CD4-positive, alpha-beta memory T cell (primary cell): Measurements from ENCODE around the gene NUP210. TPM values are rescaled to one million over a fixed set of nuclear protein-coding genes. Genes with fewer than 3 reads are reported as not detected.
A peak's percentile ranks its signal among the peaks of the same experiment; 100 is the strongest.

Source experiments
- CTCF ChIA-PET: fragments of 350-600 bp; sonication (Branson Sonifier 250); formaldehyde crosslinking; loops from one replicate; lab custom pipeline; 2021; ENCODE audit warnings: inconsistent platforms; ENCODE audit not compliant: partially characterized antibody; lab: Charles Lee
- POLR2A ChIA-PET: fragments of 350-600 bp; sonication (Branson Sonifier 250); formaldehyde crosslinking; loops from one replicate; lab custom pipeline; 2021; ENCODE audit not compliant: partially characterized antibody; lab: Charles Lee
- DNase-seq, 5 donors: peaks; one replicate each; pipeline versions ENCODE4 v3.0.0 to v3.0.0-alpha.2; 2020 to 2022; ENCODE audit warnings: mixed read lengths in 1 of 5
- H3K27ac ChIP-seq: one replicate; pipeline ENCODE4 v1.7.0; 2013; ENCODE audit warnings: low read depth, low read length
- H3K27me3 ChIP-seq: 2 replicates; pipeline ENCODE4 v1.7.0; 2013; ENCODE audit warnings: mild to moderate bottlenecking, low read length, moderate library complexity; ENCODE audit not compliant: insufficient read depth
- H3K36me3 ChIP-seq: 2 replicates; pipeline ENCODE4 v1.7.0; 2013; ENCODE audit warnings: mild to moderate bottlenecking, low read length, moderate library complexity; ENCODE audit not compliant: insufficient read depth
- H3K4me1 ChIP-seq: 2 replicates; pipeline ENCODE4 v1.7.0; 2013; ENCODE audit warnings: mild to moderate bottlenecking, low read length, moderate library complexity; ENCODE audit not compliant: insufficient read depth
- H3K4me3 ChIP-seq, 2 donors: one replicate each; pipeline ENCODE4 v1.7.0; 2013; ENCODE audit warnings: low read length in 2 of 2, mild to moderate bottlenecking in 1 of 2
- H3K9me3 ChIP-seq, 2 donors: one replicate each; pipeline ENCODE4 v1.7.0; 2013; ENCODE audit warnings: low read length in 2 of 2, control low read depth in 1 of 2; ENCODE audit not compliant: control insufficient read depth in 1 of 2
- H3K27ac Mint-ChIP-seq, 7 donors: one replicate each; pipeline ENCODE4 v1.8.0; 2020 to 2021; ENCODE audit warnings: mixed read lengths in 7 of 7, mild to moderate bottlenecking in 6 of 7, inconsistent platforms in 3 of 7, moderate library complexity in 3 of 7
- H3K27me3 Mint-ChIP-seq, 2 donors: one replicate each; pipeline ENCODE4 v1.8.0; 2020 to 2021; ENCODE audit warnings: mixed read lengths in 2 of 2
- H3K36me3 Mint-ChIP-seq, 2 donors: one replicate each; pipeline ENCODE4 v1.8.0; 2020 to 2021; ENCODE audit warnings: mixed read lengths in 2 of 2, inconsistent platforms in 1 of 2, mild to moderate bottlenecking in 1 of 2
- H3K4me1 Mint-ChIP-seq, 4 donors: one replicate each; pipeline ENCODE4 v1.8.0; 2020 to 2021; ENCODE audit warnings: mixed read lengths in 4 of 4, mild to moderate bottlenecking in 1 of 4
- H3K4me3 Mint-ChIP-seq, 8 donors: one replicate each; pipeline ENCODE4 v1.8.0; 2020 to 2021; ENCODE audit warnings: mixed read lengths in 8 of 8, mild to moderate bottlenecking in 7 of 8, moderate library complexity in 6 of 8, inconsistent platforms in 3 of 8
- H3K9me3 Mint-ChIP-seq, 8 donors: one replicate each; pipeline ENCODE4 v1.8.0; 2020 to 2021; ENCODE audit warnings: mixed read lengths in 8 of 8, mild to moderate bottlenecking in 5 of 8, inconsistent platforms in 3 of 8, moderate library complexity in 1 of 8
- intact Hi-C: fragments of 100-400 bp; cut with micrococcal nuclease; formaldehyde crosslinking; loops from one replicate; pipeline ENCODE4 v1.15.1; 2023
- polyA plus RNA-seq, 2 donors: library from polyadenylated mRNA; unstranded; fragments of 300-500 nt; fragmentation: Illumina TruSeq; gene quantifications; one replicate each; pipeline ENCODE4 v1.2.3, GENCODE V29; 2021
- total RNA-seq, 2 experiments: library from RNA; stranded (reverse); gene quantifications; one replicate each; pipeline ENCODE4 v1.2.3, GENCODE V29; 2021

The NUP210 gene
- total and polyA plus RNA-seq, 4 experiments from 2014 or later = 20.5 to 149 (median 110) TPM

DNA sequence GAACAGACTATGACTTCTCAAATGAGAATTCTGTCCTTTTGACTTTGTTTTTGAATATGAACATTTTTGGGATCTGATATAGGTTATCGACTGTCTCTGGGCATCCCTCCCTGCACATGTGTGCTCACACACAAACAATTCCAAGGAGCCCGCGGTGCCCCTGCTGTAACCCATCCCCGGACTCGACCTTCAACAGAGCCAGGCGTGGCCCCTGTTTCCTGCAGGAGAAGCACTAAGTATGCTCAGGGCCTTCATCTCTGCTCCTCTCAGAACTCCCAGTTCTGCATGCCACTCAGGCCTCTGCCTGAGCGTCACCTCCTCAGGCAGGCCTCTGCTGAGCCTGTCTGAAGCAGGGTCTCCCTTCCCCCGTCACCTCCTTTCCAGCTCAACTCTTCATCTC is 57.6 kb downstream of the NUP210 start:
- peak overlapping the region in 5 of 7 donors; percentile 23 to 90 (median 59) for H3K27ac Mint-ChIP-seq
- no peak for DNase-seq
- no peaks in the 10 kb centered on the region for H3K9me3 Mint-ChIP-seq
- peak overlapping the region in 1 of 8 donors; percentile 37 for H3K4me3 Mint-ChIP-seq
- Histone ChIP-seq H3K36me3 (peaks cover 80% of the 10 kb centered on the region), H3K9me3 (no peaks in the 10 kb centered on the region), H3K4me1 (no peaks in the 10 kb centered on the region), H3K4me3 (no peak overlapping the region), H3K27ac (no peak overlapping the region), H3K27me3 (no peaks in the 10 kb centered on the region)
- ChIA-PET POLR2A (no interaction called here), CTCF (interaction anchor here (1.6 kb wide), 1 partner anchor 90 kb away, joined by 7 read pairs; no protein-coding TSS in a partner anchor)
- no peaks in the 10 kb centered on the region for H3K27me3 Mint-ChIP-seq
- peaks cover 0 to 5% (median 2%) of the 10 kb centered on the region in 4 donors for H3K4me1 Mint-ChIP-seq
- intact Hi-C loops = no loop called here
- peaks cover 57 to 84% of the 10 kb centered on the region in 2 donors for H3K36me3 Mint-ChIP-seq

DNA sequence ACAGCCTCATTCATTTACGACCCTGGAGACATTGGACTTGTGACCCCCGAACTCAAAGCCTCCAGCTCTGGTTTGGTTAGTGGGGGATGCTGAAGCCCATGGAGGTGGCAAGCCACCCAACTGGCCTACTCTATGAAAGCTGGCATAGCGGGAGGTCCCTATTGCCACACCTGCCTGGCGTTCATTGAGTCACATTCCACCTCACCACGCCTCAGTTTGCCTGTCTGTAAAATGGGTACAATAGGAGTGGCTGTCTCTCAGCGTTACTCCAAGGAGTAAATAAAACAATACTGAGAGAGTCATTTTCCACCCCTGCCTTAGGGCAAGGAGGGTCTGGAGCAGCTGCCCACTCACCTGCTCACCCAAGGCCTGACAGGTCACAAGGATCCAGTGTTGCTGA is 60.2 kb downstream of the NUP210 start:
- CTCF ChIA-PET = interaction anchor here (0.9 kb wide), 1 partner anchor 134 kb away, joined by 3 read pairs; no protein-coding TSS in a partner anchor
- no peaks in the 10 kb centered on the region for H3K9me3 Mint-ChIP-seq

DNA sequence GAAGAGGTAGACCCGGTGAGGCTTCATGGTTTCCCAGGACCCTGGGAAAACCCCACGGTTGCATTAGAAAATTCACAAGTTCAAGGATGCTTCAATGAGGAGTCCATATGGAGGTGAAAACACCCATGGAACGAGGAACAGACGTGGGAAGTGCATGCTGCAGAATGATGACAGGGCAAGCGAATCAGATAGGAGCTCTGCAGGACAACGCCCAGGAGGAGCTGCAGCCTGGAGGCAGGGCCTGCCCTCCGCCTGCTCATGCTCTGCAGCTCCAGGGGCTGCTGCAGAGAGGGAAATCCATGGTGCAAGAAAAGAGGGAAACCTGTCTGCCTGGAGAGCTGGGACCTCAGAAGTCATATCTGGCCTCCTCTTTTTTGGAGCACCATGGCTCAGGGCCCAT is 61.5 kb downstream of the NUP210 start:
- ChIA-PET CTCF (interaction anchor here (1.5 kb wide), 1 partner anchor 12 kb away, joined by 6 read pairs; no protein-coding TSS in a partner anchor), POLR2A (no interaction called here)
- intact Hi-C loops = no loop called here
- Histone ChIP-seq H3K4me3 (no peak overlapping the region), H3K9me3 (no peaks in the 10 kb centered on the region), H3K27ac (no peak overlapping the region), H3K4me1 (peaks cover 4% of the 10 kb centered on the region), H3K36me3 (peaks cover 95% of the 10 kb centered on the region), H3K27me3 (no peaks in the 10 kb centered on the region)
- no peaks in the 10 kb centered on the region for H3K27me3 Mint-ChIP-seq
- H3K27ac Mint-ChIP-seq = peak overlapping the region in 2 of 7 donors; percentile 31 to 65
- DNase-seq = no peak
- peaks cover 0 to 12% (median 3%) of the 10 kb centered on the region in 4 donors for H3K4me1 Mint-ChIP-seq
- H3K4me3 Mint-ChIP-seq = no peak overlapping the region
- H3K36me3 Mint-ChIP-seq = peaks cover 58 to 96% of the 10 kb centered on the region in 2 donors
- H3K9me3 Mint-ChIP-seq = no peaks in the 10 kb centered on the region

More for the DNA sequence above, 60.2 kb downstream of the NUP210 start:
- H3K27ac ChIP-seq = no peak overlapping the region
- POLR2A ChIA-PET = interaction anchor here (0.6 kb wide), 1 partner anchor 68 kb away, joined by 4 read pairs; no protein-coding TSS in a partner anchor
- Mint-ChIP-seq H3K27ac (no peak overlapping the region), H3K4me1 (peaks cover 0 to 6% (median 3%) of the 10 kb centered on the region in 4 donors), H3K4me3 (no peak overlapping the region), H3K27me3 (no peaks in the 10 kb centered on the region), H3K36me3 (peaks cover 58 to 95% of the 10 kb centered on the region in 2 donors)
- H3K36me3 ChIP-seq = peaks cover 91% of the 10 kb centered on the region
- intact Hi-C loops = no loop called here
- H3K4me1 ChIP-seq = no peaks in the 10 kb centered on the region
- H3K27me3 ChIP-seq = no peaks in the 10 kb centered on the region
- no peaks in the 10 kb centered on the region for H3K9me3 ChIP-seq
- DNase-seq = no peak
- no peak overlapping the region for H3K4me3 ChIP-seq

DNA sequence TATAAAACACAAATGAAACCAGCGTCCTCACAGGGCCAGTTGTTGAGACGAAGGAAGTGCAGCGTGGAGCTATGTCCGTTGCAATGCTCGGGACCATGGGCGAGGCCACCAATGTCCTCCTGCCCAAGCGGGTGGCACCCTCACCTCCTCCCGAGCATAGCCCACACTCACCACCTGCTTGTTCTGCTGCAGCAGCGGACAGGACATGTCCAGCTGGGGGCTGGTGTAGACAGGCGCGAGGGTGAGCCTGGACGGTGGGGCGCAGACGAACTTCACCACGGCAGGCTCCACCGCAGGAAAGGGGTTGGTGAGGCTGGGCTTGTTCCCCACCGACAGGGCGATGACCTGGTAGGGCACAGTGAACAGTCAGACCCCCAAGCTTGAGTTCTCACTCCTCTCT is 62.1 kb downstream of the NUP210 start:
- no peak overlapping the region for H3K27ac Mint-ChIP-seq
- ChIA-PET CTCF (interaction anchor here (0.7 to 2.3 kb wide), 4 partner anchors 11 to 266 kb away, joined by 3 to 11 read pairs (median 4); no protein-coding TSS in a partner anchor), POLR2A (no interaction called here)
- no peaks in the 10 kb centered on the region for H3K9me3 ChIP-seq
- no peak overlapping the region for H3K27ac ChIP-seq
- peaks cover 4% of the 10 kb centered on the region for H3K4me1 ChIP-seq
- no peaks in the 10 kb centered on the region for H3K27me3 Mint-ChIP-seq
- no peak overlapping the region for H3K4me3 Mint-ChIP-seq
- intact Hi-C loops = no loop called here
- H3K9me3 Mint-ChIP-seq = no peaks in the 10 kb centered on the region
- H3K36me3 ChIP-seq = peaks cover 95% of the 10 kb centered on the region
- H3K4me1 Mint-ChIP-seq = peaks cover 0 to 9% (median 3%) of the 10 kb centered on the region in 4 donors
- no peak for DNase-seq
- peaks cover 52 to 96% of the 10 kb centered on the region in 2 donors for H3K36me3 Mint-ChIP-seq
- no peaks in the 10 kb centered on the region for H3K27me3 ChIP-seq
- H3K4me3 ChIP-seq = no peak overlapping the region

DNA sequence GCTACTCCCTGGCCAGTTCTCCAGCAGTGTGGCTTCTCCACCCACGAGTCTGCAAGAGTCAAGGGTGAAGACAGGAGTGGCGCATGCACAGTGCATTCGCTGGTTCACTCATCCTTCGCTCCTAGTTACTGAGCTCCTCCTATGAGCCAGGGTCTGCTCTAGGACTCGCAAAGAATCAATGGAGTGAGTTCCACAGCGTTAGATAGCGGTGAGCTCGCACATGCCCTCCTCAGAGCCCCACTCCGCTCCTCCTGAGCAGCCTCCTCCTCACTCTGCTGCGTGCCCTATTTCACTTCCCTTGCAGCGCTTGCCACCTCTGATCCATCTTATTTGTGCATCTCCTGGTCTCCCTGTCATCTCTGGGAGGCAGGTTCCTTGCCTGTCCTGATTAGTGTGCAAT is 63.0 kb downstream of the NUP210 start:
- H3K36me3 ChIP-seq = peaks cover 95% of the 10 kb centered on the region
- ChIA-PET POLR2A (no interaction called here), CTCF (interaction anchor here (0.8 to 2.3 kb wide), 3 partner anchors 12 to 265 kb away, joined by 3 to 11 read pairs (median 3); no protein-coding TSS in a partner anchor)
- H3K4me3 Mint-ChIP-seq = no peak overlapping the region
- no peak overlapping the region for H3K27ac ChIP-seq
- peak overlapping the region in 1 of 7 donors; percentile 70 for H3K27ac Mint-ChIP-seq
- H3K4me3 ChIP-seq = no peak overlapping the region
- DNase-seq = no peak
- intact Hi-C loops = no loop called here
- H3K27me3 Mint-ChIP-seq = no peaks in the 10 kb centered on the region
- H3K9me3 Mint-ChIP-seq = no peaks in the 10 kb centered on the region
- H3K36me3 Mint-ChIP-seq = peaks cover 51 to 95% of the 10 kb centered on the region in 2 donors
- H3K4me1 ChIP-seq = peaks cover 4% of the 10 kb centered on the region
- H3K27me3 ChIP-seq = no peaks in the 10 kb centered on the region
- H3K4me1 Mint-ChIP-seq = peaks cover 0 to 9% (median 3%) of the 10 kb centered on the region in 4 donors
- H3K9me3 ChIP-seq = no peaks in the 10 kb centered on the region

DNA sequence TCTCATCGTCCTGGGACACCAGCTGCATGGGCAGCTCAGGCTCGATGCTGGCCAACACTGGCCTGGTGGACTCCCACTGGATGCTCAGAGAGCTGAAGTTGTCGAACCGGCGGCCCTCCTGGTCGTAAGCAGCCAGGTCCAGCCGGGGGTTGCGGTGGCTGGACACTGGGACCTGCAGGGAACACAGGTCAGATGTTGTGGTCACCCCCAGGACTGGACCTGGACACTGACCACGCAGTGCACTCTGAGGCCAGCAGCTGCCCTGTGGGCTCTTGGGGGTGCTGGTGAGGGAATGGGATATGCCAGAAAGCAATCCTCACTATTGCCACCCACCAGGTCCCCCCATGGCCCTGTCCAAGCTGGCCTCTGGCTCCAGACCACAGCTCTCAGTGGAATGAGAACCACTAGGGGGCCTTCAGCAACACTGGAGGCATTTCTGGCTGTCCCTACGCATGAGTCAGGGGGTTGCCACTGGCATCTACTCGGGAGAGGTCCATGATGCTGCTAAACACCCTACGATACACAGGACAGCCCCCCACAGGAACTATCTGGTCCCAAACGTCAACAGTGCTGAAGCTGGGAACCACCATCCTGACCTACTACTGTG is 66.1 kb downstream of the NUP210 start:
- Histone ChIP-seq H3K27ac (no peak overlapping the region), H3K4me3 (no peak overlapping the region), H3K27me3 (no peaks in the 10 kb centered on the region), H3K9me3 (no peaks in the 10 kb centered on the region), H3K4me1 (peaks cover 21% of the 10 kb centered on the region), H3K36me3 (peaks cover 89% of the 10 kb centered on the region)
- no peaks in the 10 kb centered on the region for H3K27me3 Mint-ChIP-seq
- ChIA-PET POLR2A (no interaction called here), CTCF (interaction anchor here (1.0 to 2.7 kb wide), 4 partner anchors 9 to 100 kb away, joined by 5 to 14 read pairs (median 8); no protein-coding TSS in a partner anchor)
- no peak for DNase-seq
- intact Hi-C loops = no loop called here
- no peaks in the 10 kb centered on the region for H3K9me3 Mint-ChIP-seq
- H3K27ac Mint-ChIP-seq = peak overlapping the region in 2 of 7 donors; percentile 64 to 77
- no peak overlapping the region for H3K4me3 Mint-ChIP-seq
- peaks cover 12 to 25% (median 14%) of the 10 kb centered on the region in 4 donors for H3K4me1 Mint-ChIP-seq
- peaks cover 55 to 90% of the 10 kb centered on the region in 2 donors for H3K36me3 Mint-ChIP-seq

DNA sequence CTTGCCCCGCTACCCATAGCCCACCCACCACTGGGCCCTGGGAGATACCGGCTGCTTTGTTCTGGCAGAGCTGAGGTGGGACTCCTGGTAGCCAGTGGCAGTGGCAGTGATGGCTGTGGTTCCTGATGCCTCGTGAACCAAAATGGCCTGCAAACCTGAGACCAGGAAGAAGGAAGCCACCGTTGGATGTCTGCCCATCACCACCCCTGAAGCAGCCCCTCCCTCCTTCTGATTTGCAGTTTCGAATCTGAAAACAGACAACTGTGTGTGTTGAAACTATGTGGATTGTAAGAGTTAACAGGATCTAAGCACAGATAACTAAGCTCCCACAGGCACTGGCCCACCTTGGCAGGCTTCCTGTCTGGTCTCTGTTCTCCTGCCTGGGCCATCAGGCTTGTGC is 66.6 kb downstream of the NUP210 start:
- H3K36me3 Mint-ChIP-seq = peaks cover 52 to 90% of the 10 kb centered on the region in 2 donors
- CTCF ChIA-PET = interaction anchor here (1.0 to 2.7 kb wide), 4 partner anchors 8 to 101 kb away, joined by 5 to 14 read pairs (median 8); no protein-coding TSS in a partner anchor

More for the DNA sequence above, 66.6 kb downstream of the NUP210 start:
- peaks cover 26% of the 10 kb centered on the region for H3K4me1 ChIP-seq
- Mint-ChIP-seq H3K9me3 (no peaks in the 10 kb centered on the region), H3K4me3 (no peak overlapping the region), H3K27me3 (no peaks in the 10 kb centered on the region), H3K4me1 (peaks cover 16 to 30% (median 19%) of the 10 kb centered on the region in 4 donors), H3K27ac (peak overlapping the region in 5 of 7 donors; percentile 35 to 85 (median 62))
- POLR2A ChIA-PET = interaction anchor here (1.5 kb wide), 1 partner anchor 61 kb away, joined by 3 read pairs; no protein-coding TSS in a partner anchor
- H3K27me3 ChIP-seq = no peaks in the 10 kb centered on the region
- no peaks in the 10 kb centered on the region for H3K9me3 ChIP-seq
- H3K36me3 ChIP-seq = peaks cover 89% of the 10 kb centered on the region
- H3K27ac ChIP-seq = no peak overlapping the region
- DNase-seq = no peak
- intact Hi-C loops = no loop called here
- H3K4me3 ChIP-seq = no peak overlapping the region
